ENCODE results near the gene PDCD11.

DNA sequence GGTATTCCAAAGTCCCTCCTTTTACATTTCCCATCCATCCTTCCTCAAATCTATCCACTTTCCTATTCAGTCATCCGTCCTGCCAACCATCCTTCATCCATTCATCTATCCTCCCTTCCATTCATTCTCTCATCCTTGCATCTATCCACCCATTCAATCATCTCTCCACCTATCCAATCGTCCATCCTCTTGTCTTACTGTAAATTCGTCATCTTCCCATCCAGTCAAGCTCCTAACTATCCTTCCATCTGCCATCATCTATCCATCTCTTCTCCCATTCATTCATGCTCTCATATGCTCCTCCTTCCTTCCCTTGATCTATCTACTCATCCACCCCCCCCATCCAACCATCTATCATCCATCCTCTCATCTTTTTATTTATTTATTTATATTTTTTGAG lies 77.7 kb downstream of the PDCD11 start:
- TF ChIP-seq POLR2A (IDR thresholded peaks at IDR 0.05; ENCODE audit: low read depth, low read length), result no peak
- no peak for TF ChIP-seq PAX5 (IDR thresholded peaks at IDR 0.05; ENCODE audit: insufficient read depth, low read length, severe bottlenecking)
- TF ChIP-seq POLR2AphosphoS5 (IDR thresholded peaks at IDR 0.05; ENCODE audit: low read depth, low read length), result no peak
- no peak for TF ChIP-seq TAF1 (IDR thresholded peaks at IDR 0.05; ENCODE audit: low read depth, low read length)

All from GM12891 (cell line).